GM21529 (cell line): ENCODE results near the gene ZSCAN18.
A peak's percentile ranks its signal among the peaks of the same experiment; 100 is the strongest.
"Not testable (repeated sequence)": the region's sequence is repeated elsewhere in the genome, so short reads cannot be mapped to it uniquely, and the experiment has no call there.

ENCODE experiments used
- ATAC-seq: cut with Tn5 transposase; IDR thresholded peaks from one replicate; pipeline ENCODE4 v1.9.1; 2021; ENCODE audit not compliant: unreplicated experiment

The ZSCAN18 gene, protein sequence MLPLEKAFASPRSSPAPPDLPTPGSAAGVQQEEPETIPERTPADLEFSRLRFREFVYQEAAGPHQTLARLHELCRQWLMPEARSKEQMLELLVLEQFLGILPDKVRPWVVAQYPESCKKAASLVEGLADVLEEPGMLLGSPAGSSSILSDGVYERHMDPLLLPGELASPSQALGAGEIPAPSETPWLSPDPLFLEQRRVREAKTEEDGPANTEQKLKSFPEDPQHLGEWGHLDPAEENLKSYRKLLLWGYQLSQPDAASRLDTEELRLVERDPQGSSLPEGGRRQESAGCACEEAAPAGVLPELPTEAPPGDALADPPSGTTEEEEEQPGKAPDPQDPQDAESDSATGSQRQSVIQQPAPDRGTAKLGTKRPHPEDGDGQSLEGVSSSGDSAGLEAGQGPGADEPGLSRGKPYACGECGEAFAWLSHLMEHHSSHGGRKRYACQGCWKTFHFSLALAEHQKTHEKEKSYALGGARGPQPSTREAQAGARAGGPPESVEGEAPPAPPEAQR

DNA sequence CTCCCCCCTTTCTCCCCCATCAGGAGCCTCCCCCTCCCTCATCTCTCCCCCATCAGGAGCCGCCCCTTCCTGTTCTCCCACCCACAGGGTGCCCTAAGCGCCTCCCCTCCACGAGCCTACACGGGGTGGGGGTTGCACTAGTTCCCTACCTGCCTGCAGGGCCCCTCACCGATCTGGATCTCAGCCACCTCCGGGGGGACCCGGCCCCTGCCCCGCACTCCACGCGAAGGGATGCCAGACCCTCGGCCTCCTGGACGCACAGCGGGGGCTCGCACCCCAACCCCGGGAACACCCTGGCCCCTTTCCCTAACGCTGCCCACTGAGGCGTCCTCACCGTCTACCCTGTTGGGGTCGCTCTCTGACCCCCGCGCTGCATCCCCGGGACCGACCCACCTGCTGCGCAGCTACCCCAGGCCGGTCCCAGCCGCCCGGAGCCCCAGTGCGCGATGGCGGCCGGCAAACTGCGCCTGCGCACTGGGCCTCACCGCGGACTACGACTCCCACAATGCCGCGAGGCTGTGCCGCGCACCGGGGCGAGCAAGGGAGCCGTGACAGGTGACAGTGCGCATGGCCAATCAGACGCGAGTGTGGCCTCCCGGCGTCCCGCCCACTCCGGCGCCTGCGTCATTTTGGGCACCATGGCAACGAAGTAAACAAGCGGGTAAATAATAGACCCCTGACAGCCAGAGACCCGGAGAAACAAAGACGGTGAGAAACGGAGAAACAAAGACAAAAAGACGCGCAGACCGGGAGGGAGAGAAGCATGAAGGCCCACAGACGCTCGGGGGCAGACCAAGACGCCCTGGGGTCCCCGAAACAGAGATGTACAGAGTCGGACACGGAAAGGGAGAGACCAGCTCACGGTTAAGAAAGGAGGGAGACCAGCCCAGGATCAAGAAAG is at the start of gene ZSCAN18:
ZSCAN18 (minus strand) TSS at position 451 of the 901 bp plus-strand sequence. CDS start 7,964 bp downstream, outside the sequence.
- ATAC-seq: peak; percentile 61

DNA sequence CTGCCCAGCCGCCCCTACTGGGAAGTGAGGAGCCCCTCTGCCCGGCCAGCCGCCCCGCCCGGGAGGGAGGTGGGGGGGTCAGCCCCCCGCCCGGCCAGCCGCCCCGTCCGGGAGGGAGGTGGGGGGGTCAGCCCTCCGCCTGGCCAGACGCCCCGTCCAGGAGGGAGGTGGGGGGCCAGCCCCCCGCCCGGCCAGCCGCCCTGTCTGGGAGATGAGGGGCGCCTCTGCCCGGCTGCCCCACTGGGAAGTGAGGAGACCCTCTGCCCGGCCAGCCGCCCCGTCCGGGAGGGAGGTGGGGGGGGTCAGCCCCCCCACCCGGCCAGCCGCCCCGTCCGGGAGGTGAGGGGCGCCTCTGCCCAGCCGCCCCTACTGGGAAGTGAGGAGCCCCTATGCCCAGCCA is 49.4 kb upstream of the ZSCAN18 start:
- not testable (repeated sequence) for ATAC-seq

DNA sequence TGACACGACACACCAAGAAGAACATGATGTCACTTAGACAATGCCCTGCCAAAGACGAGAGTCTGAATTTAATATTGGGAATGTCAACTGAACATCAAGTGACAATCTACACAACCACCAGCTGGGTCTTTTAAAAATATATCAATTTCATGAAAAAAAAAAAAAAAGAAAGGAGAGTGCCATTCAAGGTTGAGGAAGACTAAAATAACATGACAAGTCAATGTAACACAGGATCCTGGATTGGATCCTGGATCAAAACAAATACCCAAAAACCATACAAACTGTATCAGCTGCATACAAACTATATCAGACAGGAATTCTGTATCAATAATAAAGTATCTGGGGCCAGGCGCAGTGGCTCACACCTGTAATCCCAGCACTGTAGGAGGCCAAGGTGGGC is 47.8 kb upstream of the ZSCAN18 start:
- no peak for ATAC-seq

DNA sequence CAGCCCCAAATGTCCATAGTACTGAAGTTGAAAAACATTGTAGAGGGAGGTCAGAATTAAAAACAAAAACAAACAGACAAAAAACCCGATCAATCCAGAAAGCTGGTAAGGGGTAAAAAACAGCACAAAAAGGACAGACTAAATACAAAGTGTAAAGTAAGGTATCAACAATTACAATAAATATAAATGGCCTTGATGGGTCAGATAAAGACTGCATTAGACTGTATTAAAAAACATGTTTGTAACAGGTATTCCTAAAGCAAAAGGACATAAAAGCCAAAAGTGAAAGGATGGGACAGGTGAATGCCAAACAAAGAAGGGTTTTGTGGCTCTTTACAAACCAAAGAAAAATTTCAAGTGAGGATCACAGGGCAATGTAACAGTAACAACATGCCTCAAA is 36.2 kb upstream of the ZSCAN18 start:
- ATAC-seq: no peak

DNA sequence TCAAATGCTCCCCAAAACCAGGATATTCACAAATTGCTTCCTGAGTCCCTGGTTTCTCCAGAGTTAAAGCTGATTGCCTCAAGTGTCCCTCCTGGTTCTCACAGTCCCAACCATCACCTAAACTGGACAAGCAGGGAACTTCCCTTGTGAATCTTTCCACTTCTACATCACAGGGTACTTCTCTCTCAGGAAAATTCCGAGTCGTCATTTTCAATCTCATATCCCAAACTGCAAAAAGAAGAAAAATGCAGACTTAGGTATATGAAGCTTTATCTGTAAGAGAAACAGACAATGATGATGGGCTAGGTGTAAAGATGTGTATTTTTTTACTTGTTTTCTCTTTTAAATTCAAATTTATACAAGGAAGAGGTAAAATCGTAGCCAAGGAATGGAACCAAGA is 31.3 kb upstream of the ZSCAN18 start:
- no peak for ATAC-seq

DNA sequence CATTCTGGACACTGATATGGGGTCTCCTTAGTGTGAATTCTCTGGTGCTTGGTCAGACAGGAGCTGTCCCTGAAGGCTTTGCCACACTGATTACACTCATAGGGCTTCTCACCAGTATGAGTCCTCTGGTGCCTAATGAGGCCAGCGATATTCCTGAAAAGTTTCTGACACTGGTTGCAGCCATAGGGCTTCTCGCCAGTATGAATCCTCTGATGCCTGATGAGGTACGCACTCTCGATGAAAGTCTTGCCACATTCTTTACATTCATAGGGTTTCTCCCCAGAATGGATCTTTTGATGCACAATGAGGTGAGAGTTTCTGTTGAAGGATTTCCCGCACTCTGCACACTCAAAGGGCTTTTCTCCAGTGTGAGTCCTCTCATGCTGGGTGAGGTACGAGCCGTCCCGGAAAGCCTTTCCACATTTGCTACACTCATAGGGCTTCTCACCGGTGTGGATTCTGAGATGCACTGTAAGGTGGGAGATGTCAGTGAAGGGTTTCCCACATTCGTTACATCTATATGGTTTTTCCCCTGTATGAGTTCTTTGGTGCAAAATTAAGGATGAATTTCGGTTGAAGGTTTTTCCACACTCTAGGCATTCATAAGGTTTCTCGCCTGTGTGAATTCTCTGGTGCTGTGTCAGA is 30.1 kb upstream of the ZSCAN18 start:
- no peak for ATAC-seq

DNA sequence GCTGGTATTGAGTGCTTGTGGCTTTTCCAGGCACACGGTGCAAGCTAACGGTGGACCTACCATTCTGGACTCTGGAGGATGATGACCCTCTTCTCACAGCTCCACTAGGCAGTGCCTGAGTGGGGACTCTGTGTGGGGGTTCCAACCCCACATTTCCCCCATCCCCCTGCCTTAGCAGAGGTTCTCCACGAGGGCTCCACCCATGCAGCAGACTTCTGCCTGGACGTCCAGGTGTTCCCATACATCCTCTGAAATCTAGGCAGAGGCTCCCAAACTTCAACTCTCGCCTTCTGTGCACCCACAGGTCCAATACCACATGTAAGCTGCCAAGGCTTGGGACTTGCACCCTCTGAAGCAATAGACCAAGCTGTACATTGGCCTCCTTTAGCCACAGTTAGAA is 25.3 kb upstream of the ZSCAN18 start:
- ATAC-seq: no peak

DNA sequence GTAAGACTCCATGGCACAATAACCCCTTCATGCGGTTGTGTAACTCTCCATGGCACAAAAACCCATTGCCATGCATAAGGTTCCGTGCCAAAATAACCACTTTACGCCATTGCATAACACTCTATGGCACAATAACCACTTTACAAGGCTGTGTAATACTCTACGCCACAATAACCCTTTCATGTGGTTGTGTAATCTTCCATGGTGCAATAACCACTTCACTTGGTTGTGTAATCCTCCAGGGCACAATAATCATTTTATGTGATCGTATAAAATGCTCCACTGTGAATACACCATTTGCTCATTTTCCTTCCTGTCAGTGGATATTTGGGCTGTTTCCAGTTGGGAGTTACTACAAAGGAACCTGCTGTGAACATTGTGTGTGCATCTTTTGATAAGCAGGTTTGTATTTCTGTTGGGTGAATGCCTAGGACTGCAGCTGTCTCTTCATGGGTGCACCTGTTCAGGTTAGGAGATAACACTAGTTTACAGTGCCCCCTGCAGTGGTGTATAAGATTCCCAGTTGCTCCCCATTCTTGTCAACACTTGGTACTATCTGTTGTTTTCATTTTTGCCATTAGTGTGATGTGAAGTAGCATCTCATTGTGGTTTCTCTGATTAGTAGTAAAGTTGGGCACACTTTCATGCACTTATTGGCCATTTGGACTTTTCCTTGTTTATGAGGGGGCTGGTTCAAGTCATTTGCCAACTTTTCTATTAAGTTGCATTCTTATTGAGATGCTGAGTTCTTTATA is 21.1 kb upstream of the ZSCAN18 start:
- no peak for ATAC-seq

DNA sequence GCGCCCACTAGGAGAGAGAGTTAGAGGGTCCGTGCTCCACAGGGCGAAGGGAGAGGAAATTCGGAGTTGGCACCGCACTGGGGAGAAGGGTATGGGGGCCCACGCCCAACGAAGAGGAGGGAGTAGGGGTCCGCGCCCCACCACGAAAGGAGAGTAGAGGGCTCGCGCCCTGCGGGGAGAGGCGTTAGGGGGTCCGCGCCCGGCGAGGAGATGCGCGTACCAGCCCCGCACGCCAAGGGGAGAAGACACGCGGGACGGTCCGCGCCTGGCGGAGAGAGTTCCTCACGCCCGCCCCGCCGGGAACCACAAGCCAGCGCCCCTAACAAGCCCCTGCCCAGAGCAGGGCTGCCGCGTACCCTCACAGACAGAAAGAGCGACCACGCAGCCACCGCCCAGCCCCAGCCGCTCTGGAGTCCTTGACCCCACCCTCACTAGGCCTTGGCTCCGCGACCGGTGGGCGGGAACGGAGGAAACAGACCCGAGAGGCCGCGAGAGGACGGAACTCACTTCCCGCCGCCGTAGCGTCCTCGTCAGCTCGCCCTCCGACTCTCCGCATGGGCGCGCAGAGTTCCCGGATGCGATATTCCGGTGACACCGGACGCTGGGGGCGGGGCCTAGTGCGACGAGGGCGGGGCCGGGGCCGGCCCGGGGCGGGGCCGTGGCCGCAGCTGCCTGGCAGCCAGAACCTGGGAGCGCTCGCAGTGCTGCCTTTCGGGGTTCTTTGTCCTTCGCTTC is 20.0 kb upstream of the ZSCAN18 start:
- no peak for ATAC-seq

DNA sequence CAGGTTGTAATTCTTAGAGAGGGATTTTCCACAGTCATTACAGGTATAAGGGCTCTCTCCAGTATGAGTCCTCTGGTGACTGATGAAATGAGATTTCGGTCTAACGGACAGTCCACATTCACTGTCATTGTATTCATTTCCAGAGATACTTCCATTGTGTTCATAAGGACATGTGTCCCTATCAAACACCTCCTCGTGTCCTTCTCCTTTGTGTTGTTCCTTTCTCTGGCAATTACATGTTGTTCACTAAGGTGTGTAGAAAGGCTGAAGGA is 10.5 kb upstream of the ZSCAN18 start:
- ATAC-seq: no peak

DNA sequence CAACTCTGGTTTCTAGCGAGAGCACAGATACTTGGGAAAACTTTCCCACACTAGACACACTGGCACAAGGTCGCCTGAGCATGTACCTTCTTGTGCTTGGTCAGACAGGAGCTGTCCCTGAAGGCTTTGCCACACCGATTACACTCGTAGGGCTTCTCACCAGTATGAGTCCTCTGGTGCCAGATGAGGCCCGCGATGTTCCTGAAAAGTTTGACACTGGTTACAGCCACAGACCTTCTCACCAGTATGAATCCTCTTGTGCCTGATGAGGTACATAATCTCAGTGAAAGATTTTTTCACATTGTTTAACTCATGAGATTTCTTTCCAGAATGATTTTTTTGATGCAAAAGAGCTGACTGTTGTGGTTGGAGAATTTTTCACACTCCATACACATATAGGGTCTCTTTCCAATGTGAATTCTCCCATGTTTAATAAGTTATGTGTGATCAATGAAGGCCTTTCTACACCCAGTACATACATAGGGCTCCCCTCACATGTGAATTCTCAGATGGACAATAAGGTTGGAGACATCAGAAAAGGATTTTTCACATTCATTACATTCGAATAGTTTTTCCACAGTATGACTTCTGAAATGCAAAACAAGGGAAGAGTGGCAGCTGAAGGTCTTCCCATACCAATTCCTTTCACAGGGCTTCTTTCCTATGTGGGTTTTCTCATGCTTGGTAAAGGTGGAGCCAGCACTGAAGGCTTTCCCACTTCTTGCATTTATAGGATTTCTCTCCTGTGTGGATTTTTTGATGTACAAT is 9.9 kb upstream of the ZSCAN18 start:
- ATAC-seq: no peak

DNA sequence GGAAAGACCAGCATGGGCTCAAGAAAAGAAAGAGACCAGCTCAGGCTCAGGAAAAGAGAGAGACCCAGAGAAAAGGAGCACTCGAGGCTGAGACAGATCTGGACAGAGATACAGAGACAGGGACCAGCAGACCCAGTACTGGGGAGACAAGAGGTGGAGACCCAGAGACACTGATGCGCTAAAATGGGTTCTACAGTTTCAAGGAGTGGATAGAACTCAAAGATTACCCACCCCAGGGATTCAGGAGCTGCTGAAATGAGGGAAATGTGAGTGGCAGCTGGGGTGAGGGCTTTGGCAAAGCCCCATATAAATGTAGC is 609 bp upstream of the ZSCAN18 start:
- ATAC-seq: no peak

DNA sequence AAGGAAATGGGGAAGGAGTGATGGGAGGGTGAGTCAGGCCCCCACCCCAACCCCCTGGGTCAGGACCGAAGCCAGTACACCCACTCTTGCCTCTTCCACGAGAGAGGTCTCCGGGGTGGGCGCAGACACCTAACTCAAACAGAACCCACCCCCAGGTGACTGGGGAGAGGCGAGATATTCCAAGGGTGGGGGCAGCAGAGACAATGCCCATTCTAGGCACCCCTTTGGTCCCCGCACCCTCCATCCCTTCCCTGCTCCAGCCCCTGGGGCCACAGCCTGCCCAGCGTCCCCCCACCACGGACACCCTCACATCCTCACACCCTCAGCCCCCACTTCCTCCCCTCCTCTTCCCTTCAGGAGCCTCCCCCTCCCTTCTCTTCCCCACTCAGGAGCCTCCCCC is 682 bp downstream of the ZSCAN18 start:
- ATAC-seq: no peak

DNA sequence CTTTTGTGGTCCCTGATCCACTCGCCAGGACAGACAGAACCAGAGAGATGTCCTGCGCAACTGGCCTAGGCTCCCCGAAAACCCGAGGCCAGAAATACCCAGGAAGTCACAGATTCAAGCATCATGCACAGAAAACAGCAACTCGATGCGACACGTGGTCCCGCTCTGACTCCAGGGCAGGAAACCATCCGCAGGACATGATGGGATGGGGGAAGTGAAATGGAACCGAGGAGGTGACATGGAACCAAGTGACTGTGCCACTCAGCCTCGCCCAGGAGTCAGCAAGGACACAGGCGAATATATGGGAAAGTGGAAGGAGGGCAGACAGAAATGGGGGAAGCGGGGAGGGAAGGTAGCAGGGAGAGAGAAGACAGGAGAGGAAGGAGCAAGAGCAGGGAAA is 1.1 kb downstream of the ZSCAN18 start:
- ATAC-seq: no peak

DNA sequence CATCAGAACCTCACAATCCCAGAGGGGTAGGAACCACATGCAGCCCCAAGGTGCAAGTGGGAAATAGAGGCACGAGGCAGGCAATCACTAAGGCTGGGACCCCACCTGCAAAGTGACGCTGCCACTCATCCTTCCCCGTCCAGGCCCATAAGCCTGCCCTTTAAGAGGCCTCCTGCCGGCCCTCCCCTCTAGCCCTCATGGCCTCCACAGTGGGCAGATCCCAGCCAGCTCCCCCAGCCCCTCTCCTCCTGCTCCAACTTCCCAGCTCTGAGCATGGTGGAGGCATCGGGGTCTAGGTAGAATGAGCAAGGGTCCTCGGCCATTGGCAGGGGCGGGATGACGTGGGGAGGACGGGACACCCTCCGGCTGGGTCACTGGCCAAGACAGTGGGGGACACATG is 2.7 kb downstream of the ZSCAN18 start:
- ATAC-seq: no peak

DNA sequence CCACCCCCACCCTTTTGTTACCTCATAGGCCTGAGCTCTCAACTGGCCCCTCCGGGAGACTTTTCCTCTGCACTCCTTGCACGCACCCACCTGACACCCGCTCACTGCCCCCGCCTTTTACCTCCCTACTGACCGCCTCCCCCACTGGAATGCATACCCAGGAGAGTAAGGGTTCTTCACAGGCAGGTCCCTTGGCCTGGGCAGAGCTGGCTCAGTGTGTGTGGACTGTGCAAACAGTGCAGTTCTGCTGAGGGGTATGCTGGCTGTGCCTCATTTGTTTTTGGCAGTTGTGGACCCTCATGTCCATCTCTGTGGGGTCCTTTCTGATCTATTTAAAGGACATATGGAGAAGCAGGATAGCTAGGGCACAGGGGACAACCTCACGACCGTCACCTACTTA is 5.0 kb downstream of the ZSCAN18 start:
- no peak for ATAC-seq

DNA sequence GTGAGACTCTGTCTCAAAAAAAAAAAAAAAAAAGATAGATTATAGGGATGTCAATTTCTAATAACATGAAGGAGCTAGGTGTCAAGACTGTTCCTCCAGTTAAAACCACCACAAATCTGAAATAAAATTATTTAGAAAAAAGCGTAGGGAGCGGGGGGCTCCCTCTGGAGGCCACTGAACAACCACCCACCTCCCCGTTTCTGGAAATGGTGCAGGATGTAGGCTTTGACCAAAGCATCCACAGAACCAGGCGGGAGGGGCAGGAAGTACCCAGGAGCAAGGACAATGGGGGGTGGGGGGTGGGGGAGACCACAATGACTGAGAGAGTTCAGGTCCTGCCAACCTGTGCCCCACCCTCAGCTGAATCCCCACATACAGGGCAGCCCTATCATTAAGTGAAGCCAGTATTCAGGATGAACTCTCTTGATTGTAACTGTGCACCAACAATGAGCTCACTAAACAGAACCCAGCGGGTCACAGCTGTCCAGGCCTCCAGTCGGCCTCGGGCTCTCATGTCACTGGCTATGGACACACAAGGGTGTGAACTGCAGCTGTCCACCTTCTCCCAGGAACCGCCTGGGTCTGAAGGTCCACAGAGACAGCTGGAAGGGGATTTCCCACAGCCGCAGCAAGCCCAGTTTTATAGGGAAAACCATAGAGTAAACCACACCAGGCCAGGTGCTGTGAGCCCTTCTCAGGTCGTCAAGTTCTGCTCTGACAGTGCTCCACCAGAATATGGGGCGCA is 6.6 kb downstream of the ZSCAN18 start:
- ATAC-seq: no peak

DNA sequence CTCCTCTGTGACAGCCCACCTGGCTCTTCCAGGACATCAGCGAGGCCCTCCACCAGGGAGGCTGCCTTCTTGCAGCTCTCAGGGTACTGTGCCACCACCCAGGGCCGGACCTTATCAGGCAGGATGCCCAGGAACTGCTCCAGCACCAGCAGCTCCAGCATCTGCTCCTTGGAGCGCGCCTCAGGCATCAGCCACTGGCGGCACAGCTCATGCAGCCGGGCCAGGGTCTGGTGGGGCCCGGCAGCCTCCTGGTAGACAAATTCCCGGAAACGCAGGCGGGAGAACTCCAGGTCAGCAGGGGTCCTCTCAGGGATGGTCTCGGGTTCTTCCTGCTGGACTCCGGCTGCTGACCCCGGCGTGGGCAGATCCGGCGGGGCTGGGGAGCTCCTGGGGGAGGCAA is 8.2 kb downstream of the ZSCAN18 start:
- no peak for ATAC-seq

DNA sequence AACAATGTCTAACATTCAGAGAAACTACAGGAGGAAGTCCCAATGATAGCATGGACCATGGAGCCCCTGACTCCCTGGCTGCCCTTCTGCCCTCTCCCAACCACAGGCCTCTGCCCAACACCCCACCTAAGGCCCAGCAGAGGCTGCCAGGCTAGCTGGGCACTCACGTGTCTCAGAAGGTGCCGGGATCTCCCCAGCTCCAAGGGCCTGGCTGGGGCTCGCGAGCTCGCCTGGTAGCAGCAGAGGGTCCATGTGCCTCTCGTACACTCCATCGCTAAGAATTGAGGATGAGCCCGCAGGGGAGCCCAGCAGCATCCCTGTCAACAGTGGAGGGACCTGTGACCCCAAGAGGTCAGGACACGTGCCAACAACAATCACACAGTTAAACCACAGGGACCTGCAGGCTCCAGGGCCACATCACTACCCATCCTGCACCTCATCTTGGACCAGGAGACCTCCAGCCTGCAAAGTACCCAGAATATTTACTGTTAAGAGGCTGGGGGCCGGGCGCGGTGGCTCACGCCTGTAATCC is 9.4 kb downstream of the ZSCAN18 start:
- no peak for ATAC-seq
